ENCODE data around the gene FAM81B.
A peak's percentile ranks its signal among the peaks of the same experiment; 100 is the strongest.
"Not testable (repeated sequence)": the region's sequence is repeated elsewhere in the genome, so short reads cannot be mapped to it uniquely, and the experiment has no call there.

Gene FAM81B

GRCh38 chr5:95390812-95391492 lies at the start of gene FAM81B:
FAM81B (plus strand) TSS chr5:95391366; CDS start chr5:95391390, 24 bp downstream.
- no peak within 1 kb of the TSS for H3K4me3 ChIP-seq (replicated peaks in 1 of 2; ENCODE audit: low read depth in 2 of 2, low read length in 2 of 2)
- peak in 1 of 2 donors; percentile 65 for DNase-seq (ENCODE audit: low read depth in 2 of 2)
- no peak for TF ChIP-seq CTCF (IDR thresholded peaks at IDR 0.05; ENCODE audit: low read depth, low read length)

GRCh38 chr5:95341444-95341843 lies 49.7 kb upstream of the FAM81B start:
- not testable (repeated sequence) for DNase-seq (ENCODE audit: low read depth in 2 of 2)

GRCh38 chr5:95347506-95348120 lies 43.6 kb upstream of the FAM81B start:
- no peak overlapping the region for H3K4me3 ChIP-seq (replicated peaks in 1 of 2; ENCODE audit: low read depth in 2 of 2, low read length in 2 of 2)
- TF ChIP-seq CTCF (IDR thresholded peaks at IDR 0.05; ENCODE audit: low read depth, low read length): no peak
- DNase-seq (ENCODE audit: low read depth in 2 of 2): no peak

More at GRCh38 chr5:95341444-95341843, 49.7 kb upstream of the FAM81B start:
- not testable (repeated sequence) for H3K4me3 ChIP-seq (replicated peaks in 1 of 2; ENCODE audit: low read depth in 2 of 2, low read length in 2 of 2)

- H3K4me3 ChIP-seq (replicated peaks in 1 of 2; ENCODE audit: low read depth in 2 of 2, low read length in 2 of 2): no peak overlapping the region
- no peak for DNase-seq (ENCODE audit: low read depth in 2 of 2)
- TF ChIP-seq CTCF (IDR thresholded peaks at IDR 0.05; ENCODE audit: low read depth, low read length): no peak
Observed at GRCh38 chr5:95350631-95351030, 40.5 kb upstream of the FAM81B start.

- DNase-seq (ENCODE audit: low read depth in 2 of 2): no peak
- no peak overlapping the region for H3K4me3 ChIP-seq (replicated peaks in 1 of 2; ENCODE audit: low read depth in 2 of 2, low read length in 2 of 2)
- TF ChIP-seq CTCF (IDR thresholded peaks at IDR 0.05; ENCODE audit: low read depth, low read length): no peak
Observed at GRCh38 chr5:95352691-95353090, 38.5 kb upstream of the FAM81B start.

GRCh38 chr5:95358320-95358719 lies 32.8 kb upstream of the FAM81B start:
- DNase-seq (ENCODE audit: low read depth in 2 of 2): no peak

More at GRCh38 chr5:95358320-95358719, 32.8 kb upstream of the FAM81B start:
- no peak for TF ChIP-seq CTCF (IDR thresholded peaks at IDR 0.05; ENCODE audit: low read depth, low read length)
- H3K4me3 ChIP-seq (replicated peaks in 1 of 2; ENCODE audit: low read depth in 2 of 2, low read length in 2 of 2): no peak overlapping the region
